GM18507 (cell line): ENCODE measurements around the gene SIGLEC7.
"Not testable (repeated sequence)": the region's sequence is repeated elsewhere in the genome, so short reads cannot be mapped to it uniquely, and the experiment has no call there.

ENCODE experiments used
- DNase-seq: peaks from one replicate; pipeline ENCODE4 v3.0.0; 2011; ENCODE audit warnings: low read depth; ENCODE audit not compliant: insufficient read length; ENCODE audit errors: extremely low spot score
- FAIRE-seq: peaks from 2 replicates; lab custom pipeline; 2011; peaks lifted over from hg19 to GRCh38; lab: Jason Lieb, UNC

Gene SIGLEC7

GRCh38 chr19:51136851-51137551 is 5.1 kb upstream of the SIGLEC7 start:
- FAIRE-seq (no peak), DNase-seq (no peak)

DNA sequence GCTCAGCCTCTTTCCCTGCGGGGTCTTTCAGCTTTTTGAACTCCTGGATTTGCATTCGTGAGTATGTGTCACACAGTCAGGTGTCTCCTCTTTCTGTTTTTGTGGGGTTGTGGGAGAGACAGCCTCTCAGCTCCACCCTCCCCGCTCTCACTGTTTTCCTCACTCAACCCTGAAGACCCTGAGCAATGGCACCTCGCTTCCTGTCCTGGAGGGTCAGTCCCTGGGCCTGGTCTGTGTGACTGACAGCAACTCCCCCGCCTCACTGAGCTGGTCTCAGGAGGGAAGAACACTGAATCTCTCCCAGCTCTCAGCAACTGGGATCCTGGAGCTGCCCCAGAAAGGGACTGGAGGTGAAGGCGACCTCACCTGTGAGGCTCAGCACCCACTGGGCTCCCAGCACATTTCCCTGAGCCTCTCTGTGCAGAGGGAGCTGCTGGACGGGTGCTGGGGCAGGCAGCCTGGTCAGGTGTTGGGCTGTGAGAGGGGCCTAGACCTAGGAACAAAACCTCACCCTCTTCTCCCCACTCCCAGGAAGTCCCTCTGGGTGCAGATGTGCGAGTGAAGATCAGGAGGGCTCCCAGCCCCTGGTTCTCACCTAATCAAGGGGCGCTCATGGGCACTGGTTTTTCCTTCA is 4.2 kb upstream of the SIGLEC7 start:
- DNase-seq: no peak
- FAIRE-seq: no peak

DNA sequence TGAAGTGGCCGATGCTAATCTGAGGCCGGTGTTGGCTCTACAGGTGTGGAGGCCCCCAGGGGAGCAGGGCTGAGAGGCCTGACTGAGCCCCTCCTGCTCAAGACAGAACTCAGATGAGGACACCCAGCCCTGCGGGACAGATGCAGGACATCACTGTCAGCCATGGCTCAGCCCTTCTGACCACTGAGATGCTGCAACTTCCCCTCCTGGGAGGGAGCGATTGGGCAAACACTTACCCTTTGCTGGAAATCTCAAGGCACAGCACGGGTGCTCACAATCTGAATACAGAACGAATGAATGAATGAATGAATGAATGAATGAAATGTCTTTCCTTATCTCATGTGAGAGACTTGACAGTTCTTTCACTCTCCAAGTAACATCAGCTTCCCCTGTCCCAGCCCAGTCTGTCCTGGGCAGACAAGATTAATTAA is 3.5 kb upstream of the SIGLEC7 start:
- DNase-seq (no peak), FAIRE-seq (no peak)

DNA sequence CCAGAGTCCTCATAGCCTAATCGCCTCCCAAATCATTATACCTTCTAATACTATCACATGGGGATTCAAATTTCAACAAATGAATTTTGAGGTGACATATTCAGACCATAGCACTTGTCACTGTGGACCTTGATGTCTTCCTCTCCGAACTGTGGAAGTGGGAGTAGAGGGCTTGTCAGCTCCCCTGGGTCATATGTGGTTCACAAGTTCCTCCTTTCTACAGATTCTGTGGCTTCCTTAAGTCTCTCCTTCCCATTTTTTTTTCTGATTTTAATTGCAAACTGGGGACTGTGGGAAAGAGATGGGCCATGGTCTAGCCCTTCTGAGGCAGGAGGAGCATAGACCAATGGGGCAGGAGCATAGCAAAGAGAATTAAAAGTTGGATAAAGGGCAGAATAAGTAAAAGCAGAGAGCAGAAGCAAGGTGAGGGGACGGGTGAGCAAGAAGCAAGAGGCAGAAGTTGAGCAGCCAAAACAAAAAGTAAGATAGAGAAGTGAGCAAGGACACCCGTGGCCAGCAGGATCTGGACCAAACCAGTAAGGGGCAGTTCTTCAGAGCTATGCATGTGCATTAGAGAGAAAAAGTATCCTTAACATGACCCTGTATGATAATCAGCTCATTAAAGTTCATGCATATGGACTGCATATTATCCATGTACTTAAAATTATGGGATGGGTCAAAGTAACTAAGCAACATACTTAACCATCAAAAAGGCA is 2.6 kb upstream of the SIGLEC7 start:
- no peak for DNase-seq
- no peak for FAIRE-seq

GRCh38 chr19:51140441-51140840 is 1.7 kb upstream of the SIGLEC7 start:
- no peak for FAIRE-seq
- no peak for DNase-seq

GRCh38 chr19:51141181-51141580 is 920 bp upstream of the SIGLEC7 start:
- no peak for FAIRE-seq
- DNase-seq: no peak

DNA sequence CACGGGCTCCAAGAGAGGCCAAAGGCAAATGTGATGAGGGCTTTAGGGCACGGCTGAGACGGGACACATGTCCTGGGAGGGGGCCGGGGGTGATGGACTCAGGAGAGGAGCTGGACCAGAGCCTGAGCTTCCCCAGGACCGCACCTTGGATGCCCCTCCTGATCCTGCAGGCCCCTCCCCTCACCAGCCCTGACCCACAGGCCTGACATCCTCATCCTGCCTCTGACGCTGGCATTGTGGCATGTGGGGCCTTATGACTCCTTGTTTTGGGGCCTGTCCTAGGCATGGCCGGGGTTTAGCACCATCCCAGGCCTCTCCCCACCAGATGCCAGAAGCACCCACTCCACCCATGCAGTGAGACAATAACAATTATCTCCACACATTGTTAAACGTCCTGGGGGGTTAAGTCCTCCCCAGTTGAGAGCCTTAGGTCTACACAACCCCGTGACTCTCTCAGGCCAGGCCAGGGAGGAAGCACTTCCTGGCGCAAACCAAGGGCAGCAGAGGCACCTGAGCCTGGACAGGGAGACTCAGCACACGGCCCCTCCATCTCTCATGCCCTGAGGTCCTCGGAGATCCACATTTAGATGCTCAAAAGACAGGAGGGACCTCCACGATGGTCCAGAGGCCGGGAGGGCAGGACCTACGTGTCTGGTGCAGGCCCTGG is 841 bp downstream of the SIGLEC7 start:
- not testable (repeated sequence) for FAIRE-seq, DNase-seq

- DNase-seq (no peak), FAIRE-seq (no peak)
Observed at GRCh38 chr19:51143486-51143885, 1.4 kb downstream of the SIGLEC7 start.

- FAIRE-seq: no peak
- no peak for DNase-seq
Observed at GRCh38 chr19:51144482-51145045, 2.5 kb downstream of the SIGLEC7 start.

GRCh38 chr19:51145916-51146493 is 3.9 kb downstream of the SIGLEC7 start:
- DNase-seq: no peak
- FAIRE-seq: no peak

- FAIRE-seq: no peak
Observed at GRCh38 chr19:51146751-51147150, 4.7 kb downstream of the SIGLEC7 start.

DNA sequence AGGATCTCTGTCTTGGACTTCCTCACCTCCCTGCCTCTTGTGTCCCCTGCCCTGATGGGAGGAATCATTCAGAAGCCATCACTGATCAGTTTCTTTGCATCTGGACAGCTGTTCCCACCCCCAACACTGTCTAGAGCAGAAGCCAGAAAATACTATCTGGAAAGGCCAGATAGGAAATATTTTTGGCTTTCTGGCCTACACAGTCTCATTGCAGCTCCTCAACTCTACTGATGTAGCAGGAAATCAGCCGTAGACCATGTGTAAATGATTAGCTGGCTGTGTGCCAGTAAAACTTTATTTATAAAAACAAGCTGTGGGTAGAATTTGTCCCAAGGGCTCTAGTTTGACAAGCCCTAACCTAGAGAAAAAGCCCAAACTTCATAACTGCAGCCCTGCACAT is 5.6 kb downstream of the SIGLEC7 start:
- DNase-seq: no peak
- no peak for FAIRE-seq

More at GRCh38 chr19:51146751-51147150, 4.7 kb downstream of the SIGLEC7 start:
- no peak for DNase-seq

DNA sequence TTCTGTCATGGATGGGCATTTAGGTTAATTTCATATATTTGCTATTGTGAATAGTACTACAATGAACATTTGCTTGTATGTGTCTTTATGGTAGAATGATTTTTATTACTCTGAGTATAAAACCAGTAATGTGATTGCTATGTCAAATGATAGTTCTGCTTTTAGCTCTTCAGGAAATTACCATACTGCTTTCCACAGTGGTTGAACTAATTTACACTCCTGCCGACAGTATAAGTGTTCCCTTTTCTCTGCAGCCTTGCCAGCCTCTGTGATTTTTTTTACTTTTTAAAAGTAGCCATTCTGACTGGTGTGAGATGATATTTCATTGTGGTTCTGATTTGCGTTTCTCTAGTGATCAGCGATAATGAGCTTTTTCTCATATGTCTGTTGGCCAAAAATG is 6.5 kb downstream of the SIGLEC7 start:
- FAIRE-seq (no peak), DNase-seq (no peak)

DNA sequence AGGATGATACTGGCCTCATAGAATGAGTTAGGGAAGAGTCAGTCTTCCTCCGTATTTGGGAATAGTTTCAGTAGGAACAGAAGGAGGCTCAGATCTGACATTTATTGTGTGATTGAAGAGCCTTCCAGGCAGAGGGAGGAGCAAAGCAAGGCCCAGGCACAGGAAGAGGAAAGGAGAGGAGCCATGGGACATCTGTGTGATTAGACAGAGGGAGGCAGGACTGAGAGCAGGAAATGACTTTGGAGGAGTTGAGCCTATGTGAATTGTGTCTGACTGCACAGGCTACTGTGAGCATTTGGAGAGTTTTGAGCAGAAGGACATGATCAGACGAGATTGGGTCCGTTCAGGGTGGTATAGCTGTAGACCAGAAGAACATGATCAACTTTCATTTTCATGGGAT is 8.5 kb downstream of the SIGLEC7 start:
- FAIRE-seq: no peak
- no peak for DNase-seq

GRCh38 chr19:51156710-51157109 is 14.6 kb downstream of the SIGLEC7 start:
- FAIRE-seq: no peak
- no peak for DNase-seq

- FAIRE-seq (no peak), DNase-seq (no peak)
Observed at GRCh38 chr19:51157265-51157664, 15.2 kb downstream of the SIGLEC7 start.

- FAIRE-seq (peak; percentile 56), DNase-seq (peak; percentile 40)
Observed at GRCh38 chr19:51158474-51159129, 16.5 kb downstream of the SIGLEC7 start.

DNA sequence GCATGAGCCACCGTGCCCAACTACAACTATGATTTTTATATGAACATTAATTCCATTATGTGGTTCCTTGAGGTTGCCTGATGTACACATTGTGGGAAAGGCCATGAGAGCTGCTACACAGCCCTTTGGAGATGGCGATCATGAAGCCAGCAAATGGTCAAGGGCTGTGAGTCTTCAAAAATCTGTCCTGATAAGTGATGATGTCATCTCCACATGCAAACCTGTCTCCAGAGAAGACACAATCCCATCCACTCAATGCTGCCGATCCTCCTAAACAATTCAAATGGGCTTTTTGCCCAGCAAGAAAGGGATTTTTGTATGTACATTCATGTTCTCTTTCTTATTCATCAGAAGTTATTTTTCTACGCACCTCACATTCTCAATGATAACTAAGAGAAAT is 17.6 kb downstream of the SIGLEC7 start:
- FAIRE-seq: no peak
- DNase-seq: no peak

GRCh38 chr19:51161266-51161665 is 19.2 kb downstream of the SIGLEC7 start:
- FAIRE-seq (peak; percentile 33), DNase-seq (no peak)
